ENCODE measurements around the gene MYO1D.
A peak's percentile ranks its signal among the peaks of the same experiment; 100 is the strongest.

The MYO1D gene

DNA sequence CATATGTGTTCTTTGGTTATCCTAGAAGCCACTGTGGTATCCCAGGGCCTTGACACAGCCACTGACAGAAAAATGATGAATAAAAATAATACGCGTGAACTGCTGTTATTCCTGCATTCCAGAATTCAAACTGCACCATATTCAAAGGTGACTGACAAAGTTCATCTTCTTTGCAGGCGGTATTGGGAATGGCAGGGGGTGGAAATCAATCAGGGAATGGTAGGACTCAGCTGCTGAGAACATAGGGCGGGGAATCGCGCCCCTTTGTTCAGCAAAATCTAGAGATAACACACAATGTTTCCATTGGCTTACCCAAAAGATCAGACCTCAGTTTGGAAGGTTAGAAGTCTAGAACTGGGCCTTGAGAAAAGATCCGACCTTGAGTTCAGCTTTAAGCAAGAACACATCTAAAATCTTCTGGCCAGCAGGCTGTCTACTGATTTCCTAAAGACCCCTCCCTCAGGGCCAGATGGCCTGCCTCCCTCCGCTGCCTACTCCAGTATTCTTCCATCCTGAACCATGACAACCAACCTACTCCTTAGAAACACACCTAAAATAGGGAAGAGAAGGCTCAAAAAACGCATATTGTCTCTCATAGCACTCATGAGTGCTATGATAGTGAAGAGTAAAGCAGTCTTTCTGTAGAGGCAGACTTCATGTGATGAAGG, 356.1 kb downstream of the MYO1D start:
- DNase-seq = no peak

DNA sequence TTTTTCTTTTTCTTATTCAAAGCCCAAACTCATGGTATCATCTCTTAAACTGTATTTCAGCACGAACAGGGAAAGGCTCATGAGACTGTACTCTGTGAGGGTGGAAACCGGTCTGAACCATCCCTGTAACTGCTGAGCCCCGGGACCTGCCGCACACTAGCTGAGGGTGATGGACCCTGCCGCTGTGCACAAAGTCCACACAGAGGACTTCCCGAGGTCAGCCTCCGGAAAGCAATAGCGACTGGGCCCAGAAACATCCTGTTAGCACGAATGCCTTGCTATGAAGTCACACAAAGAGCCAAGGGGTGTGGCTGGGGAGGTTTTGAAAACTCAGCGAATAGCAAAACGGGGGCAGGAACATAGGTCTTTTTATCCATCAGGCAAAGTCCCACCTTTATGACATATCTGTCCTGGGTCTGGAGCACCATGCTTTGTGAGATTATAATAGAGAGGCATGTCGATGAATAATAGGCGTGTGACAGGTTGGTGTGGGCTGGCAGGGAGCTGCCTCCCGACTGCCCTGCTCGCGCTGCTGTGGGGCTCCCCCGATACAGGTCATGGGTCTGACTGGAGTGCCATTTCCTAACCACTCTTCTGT, 356.7 kb downstream of the MYO1D start:
- DNase-seq = peak; percentile 34

DNA sequence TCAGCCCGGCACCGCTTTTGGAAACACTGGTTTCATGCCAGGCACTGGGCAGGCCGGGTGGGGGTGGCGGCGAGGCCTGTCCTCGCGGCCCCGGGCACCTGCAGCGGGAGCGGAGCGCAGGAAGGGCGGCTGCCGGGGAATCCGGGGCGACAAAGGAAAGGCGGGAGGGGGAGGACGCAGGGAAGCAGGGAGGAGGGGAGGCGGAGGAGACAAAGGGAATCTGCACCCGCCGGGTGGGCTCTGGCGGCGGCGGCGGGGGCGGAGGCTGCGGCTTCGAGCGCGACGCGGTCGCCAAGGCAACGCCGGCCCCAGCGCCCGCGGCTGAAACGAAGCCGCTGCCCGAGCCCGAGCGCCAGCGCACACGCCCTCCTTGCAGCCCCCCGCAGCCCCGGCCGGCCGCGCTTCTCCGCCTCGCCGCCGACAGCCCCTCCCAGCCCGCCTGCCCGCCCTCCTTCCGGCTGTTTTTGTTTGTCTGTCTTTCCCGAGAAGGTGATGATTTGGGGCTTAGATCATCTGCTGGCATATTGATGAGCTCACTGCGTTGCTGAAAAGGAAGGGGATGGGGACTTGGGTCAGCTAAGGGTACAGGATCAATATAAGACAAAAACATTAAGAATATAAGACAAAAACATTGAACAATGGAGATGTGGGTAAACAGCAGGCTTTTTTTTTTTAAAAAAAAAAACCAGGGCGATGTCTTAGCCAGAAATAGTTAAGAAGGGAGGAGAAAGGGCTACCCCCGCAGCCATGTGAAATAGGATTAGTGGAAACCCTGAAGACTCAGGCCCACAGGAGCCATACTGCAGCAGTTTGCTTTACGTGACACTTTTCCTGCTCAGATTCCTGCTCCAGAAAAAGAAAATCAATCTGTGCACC, 357.5 kb downstream of the MYO1D start:
- DNase-seq = peak; percentile 67

DNA sequence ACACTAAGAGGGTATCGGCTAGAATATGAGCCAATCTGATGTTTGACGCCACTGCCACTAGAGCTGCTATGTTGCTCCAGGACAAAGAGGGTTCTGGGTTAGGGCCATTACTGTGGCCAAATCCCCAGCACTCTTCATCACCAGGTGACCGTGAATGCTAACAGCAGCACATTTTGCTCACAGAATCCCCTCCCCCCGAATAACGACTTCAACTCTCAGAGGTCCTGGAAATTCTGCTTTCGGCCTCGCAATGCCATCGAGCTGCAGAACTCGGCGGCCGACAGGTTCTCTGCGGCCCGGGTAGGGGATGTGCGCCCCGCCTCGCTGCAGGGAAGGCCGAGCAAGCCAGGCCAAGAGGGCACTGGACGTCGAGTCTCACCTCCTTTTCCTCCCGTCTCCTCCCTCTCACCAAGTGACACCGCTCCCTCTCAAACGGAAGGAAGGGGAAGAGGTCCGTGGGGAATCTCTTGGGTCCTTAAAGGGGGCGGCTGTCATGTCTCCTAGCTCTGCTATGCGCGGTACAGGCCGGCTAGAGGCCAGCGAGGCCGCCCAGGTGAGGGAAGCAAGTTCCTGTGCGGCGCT, 358.2 kb downstream of the MYO1D start:
- DNase-seq = no peak

DNA sequence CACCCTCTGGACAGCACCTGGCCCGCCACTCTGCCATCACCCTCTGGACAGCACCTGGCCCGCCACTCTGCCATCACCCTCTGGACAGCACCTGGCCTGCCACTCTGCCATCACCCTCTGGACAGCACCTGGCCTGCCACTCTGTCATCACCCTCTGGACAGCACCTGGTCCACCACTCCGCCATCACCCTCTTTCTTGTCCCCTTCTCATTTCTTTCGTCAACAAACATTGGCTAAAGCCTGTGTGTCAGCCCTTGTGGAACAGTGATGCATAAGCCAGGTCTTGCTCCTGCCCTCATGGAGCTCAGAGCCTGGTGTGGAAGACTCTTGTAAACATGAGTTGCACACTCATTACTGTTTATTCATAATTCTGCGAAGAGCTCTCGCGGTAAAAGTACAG, 358.9 kb downstream of the MYO1D start:
- DNase-seq = no peak

DNA sequence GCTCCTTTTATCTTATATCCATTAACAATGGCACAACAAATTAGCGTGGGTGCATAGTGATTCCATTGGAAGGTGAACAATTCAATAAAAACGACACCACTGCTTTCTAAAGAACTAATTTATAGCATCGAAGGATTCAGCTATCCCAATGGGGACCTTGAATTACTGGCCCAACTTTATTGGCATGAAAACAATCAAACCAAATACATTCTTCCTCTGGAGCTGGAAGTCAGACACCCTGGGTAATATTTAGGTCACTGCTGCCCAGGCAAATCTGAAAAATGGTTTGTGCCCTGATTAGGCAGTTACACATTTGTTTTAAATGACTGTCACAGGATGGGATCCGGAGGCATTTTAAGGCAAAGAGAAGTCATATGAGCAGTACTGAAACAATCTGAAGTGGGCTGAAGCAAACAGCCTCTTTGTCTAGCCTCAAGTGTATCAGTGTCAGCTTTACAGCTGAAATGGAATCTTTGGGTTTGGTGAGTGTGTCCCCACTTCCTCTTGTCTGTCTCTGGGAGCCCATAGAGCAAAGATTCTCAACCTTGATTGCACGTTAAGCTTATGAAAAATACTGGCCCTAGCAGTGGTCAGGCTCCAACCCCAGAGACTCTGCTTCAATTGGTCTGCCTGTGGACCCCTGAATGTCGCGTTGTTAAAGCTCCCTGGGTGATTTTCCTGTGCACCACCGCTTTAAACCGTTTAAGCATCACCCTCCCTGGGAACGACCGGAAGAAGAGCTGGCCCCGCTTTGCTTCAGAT, 359.8 kb downstream of the MYO1D start:
- no peak for DNase-seq

DNA sequence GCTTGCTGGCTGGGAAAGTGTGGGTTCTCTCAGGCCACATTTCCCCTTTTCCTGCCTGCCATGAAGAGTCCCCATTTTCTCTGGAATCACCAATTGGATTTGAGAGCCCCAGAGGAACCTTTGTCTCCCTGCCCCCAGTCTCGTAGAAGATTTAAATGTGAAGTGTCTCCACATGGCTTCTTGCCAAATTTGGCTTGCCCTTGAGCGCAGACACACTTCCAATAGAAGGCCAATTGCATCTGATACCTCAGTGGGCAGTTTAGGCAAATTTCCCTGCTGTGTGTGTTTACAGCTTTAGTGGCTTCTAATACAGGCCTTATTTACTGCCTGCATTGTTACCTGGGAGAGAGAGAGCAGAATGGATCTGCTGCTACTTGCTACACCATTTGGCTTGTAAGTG, 360.5 kb downstream of the MYO1D start:
- no peak for DNase-seq

DNA sequence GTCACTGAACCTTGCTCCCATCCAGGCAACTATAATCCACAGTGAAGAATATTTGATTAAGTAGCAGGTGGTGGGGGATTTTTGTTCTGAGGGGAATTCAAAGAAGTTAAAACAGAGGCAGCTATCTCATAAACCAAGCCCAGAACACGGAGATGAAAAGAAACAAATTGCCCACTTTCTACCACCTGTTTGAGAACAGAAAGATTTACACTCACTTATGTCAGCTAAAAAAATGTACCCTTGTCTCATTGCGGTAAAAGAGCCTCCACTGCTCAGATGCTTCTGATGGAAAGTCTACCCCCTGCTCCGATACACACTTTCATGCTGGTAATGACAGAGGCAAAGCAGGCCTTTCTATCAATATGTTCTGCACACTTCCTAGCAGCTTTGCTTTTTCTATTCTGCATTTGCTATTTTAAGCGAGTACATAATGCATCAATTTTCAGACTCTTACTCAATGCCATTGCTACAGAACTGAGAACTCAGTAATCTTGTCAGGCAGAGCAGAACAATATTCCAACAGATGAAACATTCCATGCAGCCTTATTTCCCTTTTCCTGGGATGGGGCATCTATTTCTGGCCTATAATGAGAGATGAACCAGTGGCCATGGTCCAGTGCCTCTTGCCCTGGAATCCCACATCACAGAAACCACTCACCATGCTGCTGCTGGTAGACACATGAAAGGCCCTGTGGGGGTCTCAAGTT, 361.1 kb downstream of the MYO1D start:
- no peak for DNase-seq

DNA sequence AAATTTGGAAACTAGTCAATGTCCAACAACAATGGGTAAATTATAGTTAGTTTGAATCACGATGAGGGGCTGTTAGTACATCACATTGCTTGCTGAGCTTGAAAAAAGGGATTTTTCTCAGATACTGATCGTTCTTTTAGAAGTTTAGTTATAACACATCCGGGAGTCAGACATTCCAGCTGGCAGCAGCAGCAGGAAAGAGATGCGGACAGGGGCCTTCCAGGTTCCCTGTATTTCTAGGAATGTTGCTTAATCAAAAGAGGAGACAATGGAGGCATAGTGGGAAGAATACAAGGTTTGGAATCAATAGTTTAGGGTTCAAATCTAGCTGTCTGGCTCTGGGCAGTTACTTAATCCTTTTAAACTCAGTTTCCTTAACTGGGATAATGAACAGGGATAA, 362.3 kb downstream of the MYO1D start:
- DNase-seq = no peak

DNA sequence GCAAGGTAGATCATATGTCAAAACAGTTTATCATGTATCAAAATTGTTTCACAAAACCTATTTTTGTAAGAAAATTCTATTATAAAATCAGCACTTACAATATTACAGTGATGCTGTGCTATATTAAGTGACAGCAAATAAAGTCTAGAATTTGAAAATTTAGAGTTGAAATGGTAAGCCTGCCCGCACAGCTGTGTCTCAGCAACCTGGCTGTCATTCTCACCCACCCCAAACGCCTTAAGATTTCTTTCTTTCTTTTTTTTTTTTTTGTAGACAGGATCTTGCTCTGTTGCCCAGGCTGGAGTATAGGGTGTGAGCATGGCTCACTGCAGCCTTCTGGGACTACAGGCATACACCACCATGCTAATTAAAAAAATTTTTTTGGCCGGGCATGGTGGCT, 363.3 kb downstream of the MYO1D start:
- DNase-seq = no peak

DNA sequence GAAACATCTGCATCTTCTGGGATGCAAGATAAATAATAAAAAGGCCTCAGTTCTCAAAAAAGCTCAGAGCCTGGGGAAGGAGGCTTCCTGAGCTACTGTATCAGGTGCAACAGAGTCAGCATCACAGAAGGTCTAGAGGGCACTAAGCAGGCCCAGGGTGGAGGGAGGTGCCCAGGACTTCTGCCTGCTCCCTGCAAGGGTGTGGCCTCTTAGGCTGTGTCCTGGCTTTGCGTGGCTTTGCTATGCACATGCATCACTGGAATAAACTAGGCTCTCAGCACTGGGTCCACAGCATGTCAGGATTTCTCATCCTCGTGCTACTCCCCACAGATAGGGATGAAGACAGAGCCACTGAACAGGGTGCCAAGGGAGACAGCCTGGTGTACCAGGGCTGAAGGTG, 364.6 kb downstream of the MYO1D start:
- DNase-seq = no peak

DNA sequence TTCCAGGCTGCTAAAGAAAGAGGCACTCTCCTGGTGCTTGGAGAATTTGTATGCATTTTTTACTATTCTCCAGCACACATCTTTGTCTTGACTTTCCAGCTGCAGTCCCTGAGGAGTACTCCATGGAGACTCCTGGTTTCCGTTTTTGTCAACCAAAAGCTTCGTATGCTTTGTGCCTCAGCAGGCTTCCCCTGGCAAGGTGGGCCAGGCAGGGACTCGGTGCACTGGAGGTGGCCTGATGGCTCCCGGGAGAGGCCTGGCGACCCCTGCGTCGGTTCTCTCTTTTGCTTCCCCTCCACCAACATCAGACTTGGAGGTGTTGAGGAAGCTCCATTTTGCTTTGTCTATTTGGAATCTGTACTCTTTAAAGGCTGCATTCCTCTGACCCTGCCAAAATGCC, 366.5 kb downstream of the MYO1D start:
- DNase-seq = no peak

DNA sequence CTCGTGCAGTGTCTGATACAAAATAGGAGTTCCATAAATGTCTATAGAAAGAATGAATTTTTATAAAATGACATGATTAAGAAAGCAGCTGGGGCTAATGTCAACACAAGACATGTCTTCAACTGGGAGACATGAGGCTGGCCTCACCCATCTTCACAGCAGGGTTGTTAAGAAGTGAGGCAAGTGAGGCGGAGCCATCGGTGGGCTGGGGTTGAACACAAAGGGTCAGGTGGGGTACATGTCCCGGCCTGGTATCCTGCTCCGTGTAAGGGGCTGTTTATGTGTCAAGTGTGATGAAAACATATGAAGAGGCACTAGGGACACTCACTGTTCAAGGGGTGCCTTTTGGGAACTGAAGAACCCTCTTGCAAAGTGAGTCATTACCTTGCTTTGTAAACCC, 368.0 kb downstream of the MYO1D start:
- DNase-seq = no peak

DNA sequence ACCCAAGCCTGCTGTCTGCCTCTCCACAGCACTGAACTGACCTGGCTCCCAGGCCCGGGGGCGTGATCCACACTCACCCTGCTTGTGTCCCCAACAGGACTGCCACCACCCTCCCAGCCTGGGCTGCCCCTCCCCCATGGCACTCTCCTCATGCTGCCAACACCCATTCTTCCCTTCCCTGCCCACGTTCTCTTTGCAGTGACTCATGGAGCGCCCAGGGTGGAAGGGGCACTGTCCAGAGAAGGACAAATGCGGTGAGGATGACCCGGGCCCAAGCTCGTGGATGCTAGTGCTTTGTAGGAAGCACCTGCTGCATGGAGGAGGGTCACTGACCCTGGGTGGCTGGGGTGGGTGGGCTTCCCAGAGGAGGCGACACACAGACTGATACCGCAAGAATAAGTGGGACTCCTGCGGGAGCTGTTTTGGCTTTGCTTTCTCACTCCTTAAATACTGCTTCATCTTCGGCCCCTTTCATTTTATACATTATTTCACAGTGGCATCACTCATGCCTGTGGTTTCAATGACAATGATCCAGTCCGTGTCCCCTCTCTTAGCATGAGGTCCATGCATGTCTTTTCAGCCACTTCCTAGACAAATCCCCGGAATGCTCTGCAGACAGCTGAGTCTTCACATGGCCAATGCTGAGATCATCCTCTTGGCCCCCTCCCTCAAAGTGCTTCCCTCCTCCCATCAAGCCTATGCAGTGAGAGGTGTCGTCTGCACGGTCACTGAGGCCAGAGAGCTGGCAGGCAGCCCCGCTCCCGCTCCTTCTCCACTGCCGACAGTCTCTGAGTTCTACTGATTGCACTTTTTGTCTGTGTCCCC, 372.5 kb downstream of the MYO1D start:
- no peak for DNase-seq

DNA sequence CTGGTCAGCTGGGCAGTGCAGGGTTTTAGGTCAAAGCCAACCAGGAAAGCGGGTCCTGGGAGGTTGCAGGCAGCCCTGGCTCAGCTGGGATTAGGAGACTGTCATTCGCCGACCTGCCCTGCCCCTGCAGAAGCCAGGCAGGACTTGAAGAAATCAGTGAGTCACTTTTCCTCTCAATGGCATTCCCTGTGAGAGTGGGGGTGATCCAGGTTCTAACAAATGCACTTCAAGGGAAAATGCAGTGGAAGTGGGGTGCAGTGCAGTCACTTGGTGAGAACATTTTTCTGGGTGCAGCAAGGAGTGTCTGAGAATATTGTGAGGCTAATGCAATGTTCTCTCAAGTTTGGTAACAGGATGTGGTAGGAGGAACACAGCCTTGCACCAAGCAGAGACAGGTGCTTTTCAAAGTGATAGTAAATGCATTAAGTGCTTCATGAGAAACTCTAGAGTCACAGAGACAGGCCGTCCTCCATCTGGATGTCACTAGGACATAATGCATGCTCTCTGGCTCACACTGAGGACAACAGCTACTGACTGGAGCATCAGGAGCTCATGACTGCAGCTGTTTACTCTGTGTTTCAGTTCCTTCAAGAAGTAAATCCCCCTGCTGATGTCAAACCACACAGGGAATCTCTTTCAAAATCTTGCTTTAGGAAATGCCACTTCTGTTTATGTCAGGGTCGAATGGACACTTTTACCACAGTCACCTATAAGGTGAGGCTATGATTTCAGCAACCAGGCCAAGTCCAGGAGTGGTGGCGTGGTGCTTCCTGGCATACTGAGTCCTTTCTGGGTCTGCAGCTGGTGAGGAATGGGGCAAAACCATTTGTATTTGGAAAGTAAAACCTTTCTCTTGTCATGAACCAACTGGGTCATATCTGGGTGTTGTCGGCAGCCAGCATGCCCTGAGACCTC, 373.4 kb downstream of the MYO1D start:
- no peak for DNase-seq

DNA sequence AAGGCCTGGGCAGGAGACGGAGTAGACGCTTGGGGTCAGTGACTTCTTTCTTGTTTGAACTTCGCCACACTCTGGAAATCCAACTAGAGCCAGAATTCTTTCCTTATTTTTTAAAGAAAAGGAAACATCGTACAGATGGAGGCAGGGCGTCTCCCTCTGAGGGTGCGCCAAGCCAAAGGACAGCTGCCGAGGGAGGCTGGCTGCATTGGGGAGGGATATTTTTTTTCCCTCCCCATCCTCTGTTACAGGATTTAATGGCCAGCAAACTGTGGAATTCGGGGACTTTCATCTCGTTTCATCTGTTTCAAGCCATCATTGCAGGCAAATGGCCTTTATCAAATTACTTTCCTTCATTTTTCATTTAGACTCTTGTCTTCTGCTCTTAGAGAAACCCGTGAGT, 374.2 kb downstream of the MYO1D start:
- DNase-seq = no peak

DNA sequence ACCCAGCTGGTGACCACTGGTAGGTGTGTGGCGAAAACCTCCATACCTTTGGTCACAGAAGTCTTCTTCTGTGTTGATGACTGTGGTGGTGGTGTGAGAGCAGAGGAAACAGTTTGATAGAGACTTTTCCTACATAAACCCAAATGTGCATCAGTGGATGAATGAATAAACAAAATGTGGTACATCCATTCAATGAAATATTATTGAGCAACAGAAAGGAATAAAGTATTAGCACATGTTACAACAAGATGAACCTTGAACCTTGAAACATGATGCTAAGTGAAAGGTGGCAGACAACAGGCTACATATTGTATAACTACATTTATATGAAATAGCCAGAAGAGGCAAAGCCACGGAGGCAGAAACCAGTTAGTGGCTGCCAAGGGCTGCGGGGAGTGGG, 374.9 kb downstream of the MYO1D start:
- DNase-seq = no peak

DNA sequence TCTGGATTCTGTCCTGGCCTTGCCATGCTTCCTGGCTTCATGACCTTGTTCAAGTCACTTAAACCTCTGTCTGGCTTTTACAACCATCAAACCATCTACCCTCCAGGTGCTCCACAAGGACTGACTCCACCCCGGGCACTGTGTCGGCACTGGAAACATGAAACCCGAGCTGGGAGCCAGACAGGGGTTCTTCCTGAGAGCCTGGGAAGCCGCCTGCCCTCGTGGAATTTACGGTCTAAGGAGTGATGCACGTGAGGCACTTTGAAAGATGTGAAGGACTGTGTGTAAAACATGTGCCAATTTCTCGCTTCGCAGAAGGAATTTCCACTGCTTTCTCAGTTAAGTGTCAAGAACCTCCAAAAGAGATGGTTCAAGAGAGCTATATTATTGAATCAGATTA, 378.5 kb downstream of the MYO1D start:
- DNase-seq = no peak

DNA sequence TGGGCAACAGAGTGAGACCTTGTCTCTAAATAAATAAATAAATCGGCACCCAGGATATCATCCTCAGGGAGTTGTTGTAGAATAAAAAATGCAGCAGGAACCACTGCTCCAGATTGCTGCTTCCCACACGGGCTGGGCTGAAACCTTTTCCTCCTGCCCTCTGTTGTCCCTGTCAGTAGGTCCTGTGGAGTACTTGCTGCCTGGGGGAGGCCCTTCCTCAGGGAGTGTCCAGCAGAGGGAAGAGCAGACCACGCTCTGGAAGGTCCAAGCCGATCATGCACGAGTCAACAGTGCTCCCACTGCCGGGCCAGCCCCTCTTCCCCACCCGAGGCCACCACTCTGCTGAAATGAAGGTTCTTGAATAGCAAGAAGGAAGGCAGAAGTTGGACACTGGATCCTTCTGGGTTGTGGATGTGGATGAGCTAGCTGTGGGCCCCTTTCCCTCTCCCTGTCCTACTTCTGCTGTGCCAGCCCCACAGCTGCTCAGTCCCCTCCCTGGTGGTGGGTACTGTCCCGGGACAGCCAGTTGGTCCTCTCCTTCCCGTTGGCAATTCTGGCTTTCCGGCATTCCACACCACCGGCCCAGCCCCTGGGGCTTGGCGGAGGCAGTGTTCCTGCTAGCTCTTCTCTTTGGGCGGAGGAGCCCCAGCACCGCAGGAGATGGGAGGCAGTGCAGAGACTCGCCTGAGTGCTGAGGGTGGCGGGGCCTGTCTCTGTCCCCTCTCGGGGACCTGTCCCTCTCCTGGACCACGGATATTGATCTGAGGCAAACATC, 379.3 kb downstream of the MYO1D start:
- DNase-seq = no peak

All from activated CD8-positive, alpha-beta memory T cell treated with anti-CD3 and anti-CD28 coated beads, Interleukin-2, amount 50 U/mL, for 4 hours (primary cell).